Activated T-cell treated with anti-CD3 and anti-CD28 coated beads, Interleukin-2, amount 50 U/mL, for 72 hours (primary cell): Measurements from ENCODE around the gene ADAMTS2. TPM values are rescaled to one million over a fixed set of nuclear protein-coding genes. Genes with fewer than 3 reads are reported as not detected.

ENCODE experiments used
- ATAC-seq, 2 donors: fragments of 150-1000 bp; cut with Tn5 transposase; replicated peaks in 1 of 2; 2 replicates each; pipeline ENCODE4 v1.10.0; 2021; ENCODE audit warnings: moderate library complexity in 2 of 2, mild to moderate bottlenecking in 1 of 2
- DNase-seq, 2 donors: peaks; one replicate each; pipeline ENCODE4 v3.0.0; 2021 to 2022; ENCODE audit warnings: mixed read lengths in 1 of 2
- H3K27ac Mint-ChIP-seq: one replicate; pipeline ENCODE4 v1.8.0; 2022; ENCODE audit warnings: mild to moderate bottlenecking, moderate library complexity, mixed read lengths
- H3K27me3 Mint-ChIP-seq: one replicate; pipeline ENCODE4 v1.8.0; 2022; ENCODE audit warnings: low read depth, mixed read lengths
- H3K36me3 Mint-ChIP-seq, 2 donors: one replicate each; pipeline ENCODE4 v1.8.0; 2022; ENCODE audit warnings: mixed read lengths in 2 of 2, mild to moderate bottlenecking in 1 of 2; ENCODE audit not compliant: insufficient read depth in 2 of 2
- H3K4me1 Mint-ChIP-seq: one replicate; pipeline ENCODE4 v1.8.0; 2022; ENCODE audit warnings: low read depth, mixed read lengths
- H3K4me3 Mint-ChIP-seq, 2 donors: one replicate each; pipeline ENCODE4 v1.8.0; 2022; ENCODE audit warnings: mild to moderate bottlenecking in 2 of 2, mixed read lengths in 2 of 2, moderate library complexity in 2 of 2
- H3K9me3 Mint-ChIP-seq, 2 donors: one replicate each; pipeline ENCODE4 v1.8.0; 2022; ENCODE audit warnings: mixed read lengths in 2 of 2
- total RNA-seq, 2 donors: library from RNA; stranded (reverse); gene quantifications; one replicate each; pipeline ENCODE4 v1.2.3, GENCODE V29; 2022

Gene ADAMTS2
- total RNA-seq, 2 donors from 2014 or later = not detected

DNA sequence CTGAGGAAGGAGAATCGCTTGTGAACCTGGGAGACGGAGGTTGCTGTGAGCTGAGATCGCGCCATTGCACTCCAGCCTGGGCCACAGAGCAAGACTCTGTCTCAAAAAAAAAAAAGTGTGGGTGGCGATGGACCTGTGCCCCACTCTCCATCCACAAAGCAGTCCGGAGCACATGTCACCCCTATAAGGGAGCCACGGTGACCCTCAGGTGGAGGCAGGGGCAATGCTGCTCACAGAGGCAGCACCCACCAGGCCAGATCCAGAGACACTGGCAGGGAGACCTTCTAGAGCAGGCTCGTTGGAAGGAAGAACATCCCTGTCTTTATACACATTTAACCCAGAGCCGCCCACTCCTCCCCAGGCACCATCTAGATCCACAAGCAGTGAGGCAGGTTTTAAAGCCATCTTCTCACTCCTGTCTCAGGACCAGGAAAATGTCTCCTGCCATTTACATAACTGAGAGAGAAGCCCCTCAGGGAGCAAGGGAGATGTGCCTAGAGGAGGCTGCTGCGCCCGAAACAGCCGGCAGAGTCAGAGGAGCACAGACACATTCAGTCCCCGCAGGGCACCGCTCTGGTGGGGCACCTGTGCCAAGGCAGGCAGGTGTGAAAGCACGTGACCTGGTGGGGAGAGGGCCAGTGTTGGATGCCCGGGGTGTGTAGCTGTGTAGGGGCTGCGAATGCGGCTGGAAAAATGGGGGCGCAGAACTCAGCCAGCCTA lies 31.6 kb upstream of the ADAMTS2 start:
- H3K27me3 Mint-ChIP-seq = no peaks in the 10 kb centered on the region
- H3K36me3 Mint-ChIP-seq = no peaks in the 10 kb centered on the region
- H3K4me3 Mint-ChIP-seq = no peak overlapping the region
- H3K9me3 Mint-ChIP-seq = no peaks in the 10 kb centered on the region
- DNase-seq (no peak), ATAC-seq (no peak)
- H3K4me1 Mint-ChIP-seq = no peaks in the 10 kb centered on the region
- H3K27ac Mint-ChIP-seq = no peak overlapping the region

DNA sequence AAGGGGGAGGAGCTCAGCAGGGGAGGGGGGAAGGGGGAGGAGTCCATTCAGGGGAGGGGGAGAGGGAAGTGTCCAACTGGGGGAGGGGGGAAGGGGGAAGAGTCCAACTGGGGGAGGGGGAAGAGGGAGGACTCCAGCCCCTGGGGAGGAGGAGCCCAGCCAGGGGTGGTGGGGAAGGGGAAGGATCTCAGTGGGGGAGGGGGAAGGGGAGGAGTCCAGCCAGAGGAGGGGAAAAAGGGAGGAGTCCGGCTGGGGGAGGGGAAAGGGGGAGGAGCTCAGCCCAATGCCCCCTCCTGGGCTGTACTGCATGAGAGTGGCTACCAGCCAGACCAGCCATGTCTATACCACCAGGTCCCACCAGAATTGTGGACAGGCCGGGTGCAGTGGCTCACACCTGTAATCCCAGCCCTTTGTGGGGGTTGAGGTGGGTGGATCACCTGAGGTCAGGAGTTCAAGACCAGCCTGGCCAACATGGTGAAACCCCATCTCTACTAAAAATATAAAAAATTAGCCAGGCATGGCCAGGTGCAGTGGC lies 30.6 kb upstream of the ADAMTS2 start:
- ATAC-seq = no peak
- no peaks in the 10 kb centered on the region for H3K9me3 Mint-ChIP-seq
- H3K36me3 Mint-ChIP-seq = no peaks in the 10 kb centered on the region
- no peaks in the 10 kb centered on the region for H3K4me1 Mint-ChIP-seq
- H3K4me3 Mint-ChIP-seq = no peak overlapping the region
- no peak for DNase-seq
- no peaks in the 10 kb centered on the region for H3K27me3 Mint-ChIP-seq
- no peak overlapping the region for H3K27ac Mint-ChIP-seq

DNA sequence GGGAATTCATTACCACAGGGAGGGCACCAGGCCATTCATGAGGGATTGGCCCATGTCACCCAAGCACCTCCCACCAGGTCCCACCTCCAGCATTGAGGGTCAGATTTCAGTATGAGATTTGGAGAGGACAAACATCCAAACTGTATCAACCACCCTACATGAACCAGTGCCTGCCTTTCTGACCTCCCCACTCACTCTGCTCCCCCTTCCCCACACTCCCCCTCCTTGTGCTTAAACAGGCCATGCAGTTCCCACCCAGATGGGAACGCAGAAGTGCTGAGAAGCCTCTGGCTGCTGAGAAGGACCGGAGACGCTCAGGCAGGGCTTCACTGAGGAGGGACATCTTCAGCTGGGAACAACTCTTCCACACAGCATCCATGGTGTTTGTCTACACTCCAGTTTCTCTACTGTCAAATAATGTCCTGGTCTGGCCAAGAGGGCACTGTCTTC lies 30.0 kb upstream of the ADAMTS2 start:
- ATAC-seq (no peak), DNase-seq (no peak)
- no peak overlapping the region for H3K4me3 Mint-ChIP-seq
- H3K9me3 Mint-ChIP-seq = no peaks in the 10 kb centered on the region
- H3K27ac Mint-ChIP-seq = no peak overlapping the region
- no peaks in the 10 kb centered on the region for H3K27me3 Mint-ChIP-seq
- H3K36me3 Mint-ChIP-seq = no peaks in the 10 kb centered on the region
- H3K4me1 Mint-ChIP-seq = no peaks in the 10 kb centered on the region

DNA sequence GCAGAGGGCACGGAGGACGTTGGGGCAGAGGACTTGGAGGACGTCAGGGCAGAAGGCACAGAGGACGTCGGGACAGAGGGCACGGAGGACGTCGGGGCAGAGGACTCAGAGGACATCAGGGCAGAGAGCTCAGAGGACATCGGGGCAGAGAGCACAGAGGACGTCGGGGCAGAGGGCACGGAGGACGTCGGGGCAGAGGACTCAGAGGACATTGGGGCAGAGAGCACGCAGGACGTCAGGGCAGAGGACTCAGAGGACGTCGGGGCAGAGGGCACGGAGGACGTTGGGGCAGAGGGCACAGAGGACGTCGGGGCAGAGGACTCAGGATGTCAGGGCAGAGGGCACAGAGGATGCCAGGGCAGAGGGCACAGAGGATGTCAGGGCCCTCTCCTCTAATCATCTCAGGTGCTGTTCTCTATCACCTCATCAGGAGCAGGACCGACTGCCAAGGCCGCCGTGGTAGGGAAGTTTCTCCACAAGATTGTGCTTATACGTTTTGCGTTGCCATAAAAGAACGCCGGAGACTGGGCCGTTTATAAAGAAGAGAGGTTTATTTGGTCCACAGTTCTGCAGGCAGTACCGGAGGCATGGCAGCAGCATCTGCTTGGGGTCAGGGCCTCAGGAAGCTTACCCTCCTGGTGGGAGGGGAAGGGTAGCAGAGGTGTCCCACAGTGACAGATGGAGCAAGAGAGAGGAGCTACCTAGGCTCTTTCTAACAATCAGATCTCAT lies 29.4 kb upstream of the ADAMTS2 start:
- no peaks in the 10 kb centered on the region for H3K36me3 Mint-ChIP-seq
- no peak overlapping the region for H3K4me3 Mint-ChIP-seq
- H3K4me1 Mint-ChIP-seq = no peaks in the 10 kb centered on the region
- DNase-seq = no peak
- no peak for ATAC-seq
- no peak overlapping the region for H3K27ac Mint-ChIP-seq
- no peaks in the 10 kb centered on the region for H3K9me3 Mint-ChIP-seq
- H3K27me3 Mint-ChIP-seq = no peaks in the 10 kb centered on the region

DNA sequence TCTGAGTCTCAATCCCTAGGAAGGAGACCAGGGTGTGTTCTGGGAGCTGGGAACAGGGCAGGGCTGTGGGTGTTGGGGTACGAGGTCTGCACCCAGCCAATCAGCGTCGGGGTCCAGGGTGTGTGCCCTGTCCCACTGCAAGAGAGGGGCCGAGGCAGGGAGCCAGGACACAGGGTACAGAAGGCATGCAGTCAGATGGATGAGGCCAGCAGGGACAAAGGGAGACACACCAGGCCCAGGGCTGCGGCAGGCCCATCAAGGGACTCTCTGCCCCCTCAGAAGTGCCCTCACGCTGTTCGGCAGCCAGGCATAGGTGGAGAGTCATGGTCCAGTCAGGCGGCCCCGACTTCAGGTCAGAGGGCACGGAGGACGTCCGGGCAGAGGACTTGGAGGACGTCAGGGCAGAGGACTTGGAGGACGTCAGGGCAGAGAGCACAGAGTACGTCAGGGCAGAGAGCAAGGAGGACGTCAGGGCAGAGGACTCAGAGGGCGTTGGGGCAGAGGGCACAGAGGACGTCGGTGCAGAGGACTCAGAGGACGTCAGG lies 28.8 kb upstream of the ADAMTS2 start:
- DNase-seq (no peak), ATAC-seq (no peak)

DNA sequence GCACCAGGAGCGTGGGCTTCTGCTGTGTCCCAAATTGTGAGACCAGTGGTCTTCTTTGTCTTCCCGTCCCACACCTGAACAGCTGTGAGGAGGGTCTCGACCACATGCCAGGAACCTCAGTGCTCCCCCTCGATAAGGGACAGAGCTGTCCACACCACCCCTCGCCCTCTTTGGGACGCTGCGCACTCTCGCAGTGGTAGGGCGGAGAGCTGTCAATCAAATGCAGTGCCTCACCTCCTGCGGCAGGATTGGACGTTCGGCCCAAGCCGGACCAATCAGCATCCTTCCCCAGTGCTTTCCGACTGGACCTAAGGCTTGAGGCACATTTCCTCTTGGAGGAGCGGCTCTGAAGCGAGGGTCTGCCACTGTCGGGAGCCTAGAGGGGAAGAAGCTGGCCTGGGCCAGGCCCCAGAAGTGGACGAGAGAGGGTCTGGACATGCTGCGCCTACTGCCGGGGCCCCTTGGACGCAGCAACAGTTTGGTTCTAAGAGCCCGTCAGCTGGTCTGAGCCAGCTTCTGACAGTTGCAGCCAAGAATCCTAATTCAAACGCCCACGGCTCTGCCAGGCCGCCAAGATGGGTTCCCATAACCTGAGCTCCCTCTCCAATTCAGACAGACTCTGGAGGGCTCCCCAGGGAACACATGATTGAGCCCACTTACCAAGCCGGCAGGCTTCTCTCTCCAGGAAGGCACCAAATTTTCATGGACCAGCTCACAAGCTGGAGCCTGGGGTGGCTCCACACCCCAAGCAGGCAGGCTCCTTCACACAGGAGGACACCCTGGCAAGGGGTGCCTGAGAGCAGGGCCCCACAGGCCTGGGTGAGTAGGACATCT lies 28.1 kb upstream of the ADAMTS2 start:
- ATAC-seq (no peak), DNase-seq (no peak)
- Mint-ChIP-seq H3K36me3 (no peaks in the 10 kb centered on the region), H3K27me3 (no peaks in the 10 kb centered on the region), H3K4me1 (no peaks in the 10 kb centered on the region), H3K27ac (no peak overlapping the region), H3K4me3 (no peak overlapping the region), H3K9me3 (no peaks in the 10 kb centered on the region)

More for the DNA sequence above, 28.8 kb upstream of the ADAMTS2 start:
- no peak overlapping the region for H3K27ac Mint-ChIP-seq
- H3K4me3 Mint-ChIP-seq = no peak overlapping the region
- H3K36me3 Mint-ChIP-seq = no peaks in the 10 kb centered on the region
- no peaks in the 10 kb centered on the region for H3K27me3 Mint-ChIP-seq
- no peaks in the 10 kb centered on the region for H3K4me1 Mint-ChIP-seq
- no peaks in the 10 kb centered on the region for H3K9me3 Mint-ChIP-seq

DNA sequence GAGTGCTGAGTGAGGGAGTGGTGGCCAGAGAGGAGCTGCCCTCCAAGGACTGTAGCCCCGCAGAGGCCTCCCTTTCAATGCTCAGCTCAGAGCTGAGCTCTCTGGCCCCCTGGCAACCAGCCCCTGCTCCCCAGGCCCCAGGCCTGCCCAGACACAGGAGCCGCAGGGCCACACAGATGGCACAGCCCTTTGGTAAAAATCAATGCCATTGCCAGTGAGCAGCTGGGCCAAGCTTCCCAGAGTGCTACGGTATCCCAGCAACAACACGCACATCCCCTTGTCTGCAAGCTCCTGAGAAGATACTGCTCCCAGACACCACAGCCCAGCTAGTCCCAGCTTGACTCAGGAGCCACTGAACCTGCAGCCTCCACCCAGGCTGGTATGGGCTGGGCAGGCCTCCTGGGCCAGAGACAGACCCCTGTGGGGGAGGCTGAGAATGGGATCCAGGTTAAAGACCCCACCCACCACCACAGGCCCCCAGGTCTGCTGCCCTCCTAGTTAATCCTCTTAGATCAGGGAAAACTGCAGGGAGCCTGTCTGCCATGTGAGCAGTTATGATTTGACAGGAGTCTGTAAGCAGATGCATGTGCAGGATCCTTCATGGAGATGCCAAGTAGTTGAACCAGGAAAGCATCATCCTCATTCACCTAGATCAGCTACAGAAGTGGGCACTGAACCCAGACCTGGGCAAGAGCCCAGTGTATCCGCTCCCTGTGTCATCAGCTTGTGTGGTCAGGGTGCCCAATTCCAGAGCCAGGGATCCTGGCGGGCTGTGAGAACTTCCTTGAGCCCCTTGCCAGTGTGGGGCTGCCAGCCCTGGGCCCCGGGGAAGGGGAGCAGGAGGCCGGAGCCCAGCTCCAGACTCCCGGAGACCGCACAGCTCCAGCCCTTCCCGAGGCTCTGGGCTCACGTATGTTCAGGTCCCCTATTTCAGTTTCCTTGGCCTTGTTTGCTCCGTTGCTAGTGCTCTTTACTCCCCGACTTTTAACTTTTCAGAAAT lies 26.7 kb upstream of the ADAMTS2 start:
- no peak overlapping the region for H3K27ac Mint-ChIP-seq
- DNase-seq = no peak

DNA sequence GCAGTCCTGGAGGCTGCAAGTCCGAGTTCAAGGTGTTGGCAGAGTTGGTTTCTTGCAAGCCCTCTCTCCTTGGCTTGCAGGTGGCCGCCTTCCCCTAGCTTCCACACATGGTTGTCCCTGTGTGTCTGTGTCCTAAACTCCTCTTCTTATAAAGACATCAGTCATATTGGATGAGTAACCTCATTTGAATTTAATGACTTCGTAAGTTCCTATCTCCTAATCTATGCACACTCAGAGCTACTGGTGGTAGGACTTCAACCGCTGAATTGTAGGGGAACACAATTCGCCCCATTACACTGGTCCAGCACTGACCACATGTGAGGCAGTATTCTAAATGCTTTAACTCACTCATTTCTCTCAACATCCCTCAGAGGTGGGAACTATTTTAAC lies 25.9 kb upstream of the ADAMTS2 start:
- no peaks in the 10 kb centered on the region for H3K4me1 Mint-ChIP-seq
- DNase-seq (no peak), ATAC-seq (no peak)
- H3K9me3 Mint-ChIP-seq = no peaks in the 10 kb centered on the region
- no peak overlapping the region for H3K27ac Mint-ChIP-seq
- H3K36me3 Mint-ChIP-seq = no peaks in the 10 kb centered on the region
- H3K4me3 Mint-ChIP-seq = no peak overlapping the region
- H3K27me3 Mint-ChIP-seq = no peaks in the 10 kb centered on the region

More for the DNA sequence above, 26.7 kb upstream of the ADAMTS2 start:
- H3K4me3 Mint-ChIP-seq = no peak overlapping the region
- H3K36me3 Mint-ChIP-seq = no peaks in the 10 kb centered on the region
- no peak for ATAC-seq
- H3K27me3 Mint-ChIP-seq = no peaks in the 10 kb centered on the region
- H3K9me3 Mint-ChIP-seq = no peaks in the 10 kb centered on the region
- H3K4me1 Mint-ChIP-seq = no peaks in the 10 kb centered on the region

DNA sequence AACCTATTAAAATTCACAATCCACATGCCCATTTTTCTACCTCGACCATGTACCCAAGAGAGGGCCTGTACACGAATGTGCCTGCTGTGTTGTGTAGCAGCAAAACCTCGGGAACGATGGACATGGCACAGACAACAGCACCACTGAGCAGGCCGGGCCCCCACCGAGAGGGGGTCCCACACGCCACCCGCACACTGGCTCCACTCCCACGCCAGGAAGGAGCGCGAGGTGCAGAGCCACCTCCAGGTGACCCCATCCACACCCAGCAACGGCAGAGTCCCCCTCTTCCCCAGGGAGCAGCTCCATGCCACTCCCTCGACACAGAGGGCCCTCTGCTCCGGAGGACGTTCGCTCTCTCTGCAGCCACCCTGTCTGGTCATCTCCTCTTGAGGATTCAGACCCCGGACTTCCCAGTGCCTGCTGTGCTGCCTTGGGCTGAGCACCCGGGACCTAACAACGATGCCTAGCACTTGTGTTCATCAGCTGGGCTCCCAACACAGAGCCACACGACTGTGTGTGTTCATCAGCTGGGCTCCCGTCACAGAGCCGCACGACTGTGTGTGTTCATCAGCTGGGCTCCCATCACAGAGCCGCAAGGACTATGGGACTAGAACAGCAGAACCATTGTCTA lies 25.3 kb upstream of the ADAMTS2 start:
- H3K4me1 Mint-ChIP-seq = no peaks in the 10 kb centered on the region
- DNase-seq = no peak
- H3K9me3 Mint-ChIP-seq = no peaks in the 10 kb centered on the region
- no peak overlapping the region for H3K4me3 Mint-ChIP-seq
- H3K27me3 Mint-ChIP-seq = no peaks in the 10 kb centered on the region
- ATAC-seq = no peak
- no peaks in the 10 kb centered on the region for H3K36me3 Mint-ChIP-seq
- H3K27ac Mint-ChIP-seq = no peak overlapping the region

DNA sequence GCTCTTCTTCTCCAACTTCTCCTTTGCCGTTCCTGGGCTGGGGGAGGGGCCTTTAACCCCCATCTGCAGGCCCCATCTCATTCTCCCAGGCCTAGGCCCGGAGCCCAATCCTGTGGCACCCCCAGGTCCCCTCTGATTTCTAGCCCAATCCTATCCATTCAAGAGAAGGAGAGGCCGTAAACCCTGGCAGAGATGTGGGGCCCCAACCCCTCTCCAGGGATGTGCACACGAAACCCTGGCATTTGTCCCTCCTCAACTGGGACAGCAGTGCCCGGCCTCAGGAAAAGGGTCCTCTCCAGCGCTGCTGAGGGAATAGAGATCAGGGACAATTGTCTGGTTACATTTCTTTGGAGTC lies 24.2 kb upstream of the ADAMTS2 start:
- Mint-ChIP-seq H3K27me3 (no peaks in the 10 kb centered on the region), H3K36me3 (no peaks in the 10 kb centered on the region), H3K9me3 (no peaks in the 10 kb centered on the region), H3K27ac (no peak overlapping the region), H3K4me1 (no peaks in the 10 kb centered on the region), H3K4me3 (no peak overlapping the region)
- no peak for DNase-seq
- no peak for ATAC-seq

DNA sequence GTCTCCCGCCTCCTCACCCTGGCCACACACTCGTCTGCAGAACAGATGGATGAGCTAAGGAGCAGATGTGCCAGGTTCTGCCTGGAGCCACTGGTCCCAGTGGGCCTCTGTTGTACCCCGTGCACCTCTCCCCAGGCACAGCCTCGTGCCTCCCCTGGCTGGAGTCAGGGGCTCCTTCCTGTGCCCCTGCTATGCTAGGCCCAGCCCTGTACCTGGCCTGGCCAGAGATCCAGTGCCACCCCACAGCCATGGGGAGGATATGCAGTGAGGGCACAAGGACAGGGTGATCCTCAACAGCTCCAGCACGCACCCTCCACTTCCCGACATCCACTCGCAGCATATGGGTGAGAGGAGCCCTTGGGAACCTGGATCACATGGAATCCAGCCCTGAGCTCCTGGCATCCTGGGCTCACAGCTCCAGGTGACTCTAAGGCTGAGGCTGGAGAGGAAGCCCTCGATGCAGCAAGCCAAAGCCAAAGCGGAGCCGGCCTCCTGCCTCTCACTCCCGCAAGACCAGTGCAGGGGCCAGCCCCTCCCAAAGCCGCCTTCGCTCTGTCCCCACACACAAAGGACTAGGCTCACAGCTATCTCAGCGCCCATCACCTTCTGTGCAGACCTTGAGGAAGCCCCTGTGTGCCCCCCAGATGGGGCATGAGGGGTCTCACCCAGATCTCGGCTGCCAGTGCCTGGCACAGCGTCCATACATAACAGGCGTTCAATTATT lies 23.7 kb upstream of the ADAMTS2 start:
- Mint-ChIP-seq H3K9me3 (no peaks in the 10 kb centered on the region), H3K27ac (no peak overlapping the region), H3K4me1 (no peaks in the 10 kb centered on the region), H3K27me3 (no peaks in the 10 kb centered on the region), H3K36me3 (no peaks in the 10 kb centered on the region), H3K4me3 (no peak overlapping the region)
- ATAC-seq (no peak), DNase-seq (no peak)
